Heart left ventricle (tissue), 16 donors: Measurements from ENCODE around the gene NCOA1. TPM values are rescaled to one million over a fixed set of nuclear protein-coding genes. Genes with fewer than 3 reads are reported as not detected.
A peak's percentile ranks its signal among the peaks of the same experiment; 100 is the strongest.
"Not testable (repeated sequence)": the region's sequence is repeated elsewhere in the genome, so short reads cannot be mapped to it uniquely, and the experiment has no call there.

Experiments
- ATAC-seq, 4 donors: fragments of 200-7000 bp; cut with Tn5 transposase; one replicate each; pipeline ENCODE4 v1.9.1; 2020 to 2022; ENCODE audit warnings: moderate library complexity in 4 of 4, mild to moderate bottlenecking in 3 of 4, moderate number of reproducible peaks in 1 of 4
- DNase-seq, 5 donors: peaks; one replicate each; pipeline ENCODE4 v3.0.0-alpha.2; 2020
- H3K27ac ChIP-seq, 12 donors: fragments of 200-600 bp; sonication (generic) in 4 of 12; one replicate each; pipeline versions ENCODE4 v1.5.0 to v1.8.0; 2016 to 2022; ENCODE audit warnings: mild to moderate bottlenecking in 2 of 12
- H3K27me3 ChIP-seq, 9 donors: fragments of 200-600 bp; sonication (generic) in 2 of 9; one replicate each; pipeline versions ENCODE4 v1.5.1 to v1.8.0; 2016 to 2022; ENCODE audit warnings: mild to moderate bottlenecking in 3 of 9
- H3K36me3 ChIP-seq, 9 donors: fragments of 200-600 bp; sonication (generic) in 2 of 9; one replicate each; pipeline versions ENCODE4 v1.5.0 to v1.8.0; 2018 to 2022; ENCODE audit warnings: mild to moderate bottlenecking in 2 of 9
- H3K4me1 ChIP-seq, 12 donors: fragments of 200-600 bp; sonication (generic) in 4 of 12; one replicate each; pipeline versions ENCODE4 v1.5.0 to v1.8.0; 2016 to 2022; ENCODE audit warnings: mild to moderate bottlenecking in 3 of 12
- H3K4me3 ChIP-seq, 12 donors: fragments of 200-600 bp; sonication (generic) in 4 of 12; one replicate each; pipeline versions ENCODE4 v1.5.0 to v1.8.0; 2017 to 2022; ENCODE audit warnings: mild to moderate bottlenecking in 9 of 12, moderate library complexity in 4 of 12
- H3K9me3 ChIP-seq, 12 donors: fragments of 200-600 bp; sonication (generic) in 4 of 12; one replicate each; pipeline versions ENCODE4 v1.5.0 to v1.8.0; 2016 to 2022; ENCODE audit warnings: mild to moderate bottlenecking in 1 of 12
- CTCF ChIP-seq, 12 donors: fragments of 200-600 bp; sonication (generic) in 4 of 12; IDR thresholded peaks; one replicate each; pipeline versions ENCODE4 v1.5.0 to v1.8.0; 2018 to 2022; ENCODE audit warnings: antibody characterized with exemption in 12 of 12, mild to moderate bottlenecking in 5 of 12
- POLR2A ChIP-seq, 2 donors: fragments of 450-650 bp; IDR thresholded peaks; one replicate each; pipeline ENCODE4 v1.6.1; 2017; ENCODE audit warnings: antibody characterized with exemption in 2 of 2, mild to moderate bottlenecking in 2 of 2, moderate library complexity in 2 of 2
- WGBS, 4 donors: extraction: QIAGEN DNeasy Blood & Tissue Kit in 2 of 4; methylation state at CpG; one replicate each; pipeline versions ENCODE4 v1.1.5 to v1.1.7; 2013 to 2018; 5-methylcytosine and 5-hydroxymethylcytosine counted together
- intact Hi-C, 10 donors: fragments of 100-400 bp; cut with DNase I; formaldehyde crosslinking; loops; one replicate each; pipeline versions ENCODE4 v1.11.1 to v1.14.2; 2022
- polyA plus RNA-seq, 2 donors: library from polyadenylated mRNA; stranded (reverse); fragments of 200-250 nt; gene quantifications; one replicate each; pipeline ENCODE4 v1.2.3, GENCODE V29; 2013
- total RNA-seq, 9 donors: library from RNA; depleted of rRNA in 2 of 9; stranded (reverse); fragments of >200 nt in 2 of 9; fragmentation: NEBNext Ultra II Directional in 3 of 9; extraction: Animal tissue kit (Norgen Biotek cat#: 25700) in 3 of 9; gene quantifications; one replicate each; pipeline versions ENCODE4 v1.1.0 to v1.2.4, GENCODE V29; 2016 to 2023
- donor health status: ischemic (EF 13 %, LVEDD 7.1; RV severe dilation, severe dysfunction).
- donor health status: healthy with polysubstance abuse.
- donor health status: DM: no; HTN: yes; CAD: no.
- donor health status: DM: no; HTN: no; CAD: no.
- donor health status: ischemic (EF 25% LVEDD 6.9; RV normal size, moderate dysfunction).
- donor health status: ischemic (EF 25% LVEDD 5.7; RV mildly dilated, moderate dysfunction).
- donor health status: healthy.
- donor health status: DM: yes; HTN: yes; CAD: no.
- donor health status: ischemic (EF 35%, LVEDD 5.7; RV mildly dilated, moderate dysfunction).
- donor health status: nonischemic (EF 11% LVEDD 7.7; RV severe dilation, severe dysfunction).
- donor health status: DM: yes; HTN: yes; CAD: no.
- donor health status: PGD.
- donor health status: ischemic (EF 29% LVEDD 5.4; RV normal size, mild dysfunction).
- donor health status: nonischemic (EF 23%, LVEDD 6.1; RV moderate dilation, normal function).

The NCOA1 gene
- total and polyA plus RNA-seq, 11 donors: 8.5 to 42.3 (median 32.4) TPM

- Histone ChIP-seq H3K4me3 (peak overlapping the region; percentile 30 to 97 (median 74)), H3K9me3 (no peaks in the 10 kb centered on the region), H3K27ac (peak overlapping the region in 5 of 12 donors; percentile 90 to 100 (median 97)), H3K4me1 (peaks cover 0 to 25% (median 5%) of the 10 kb centered on the region in 12 donors), H3K27me3 (no peaks in the 10 kb centered on the region), H3K36me3 (peaks cover 0 to 14% (median 5%) of the 10 kb centered on the region in 9 donors)
- 3 to 6% (median 6%) methylated on average over 10 to 14 of the region's 14 CpGs for WGBS, 4 donors
- ATAC-seq (no peak), DNase-seq (no peak)
- no peak for TF ChIP-seq CTCF (IDR thresholded peaks at IDR 0.05)
- TF ChIP-seq POLR2A (IDR thresholded peaks at IDR 0.05): no peak
- intact Hi-C loops: loop anchor here in 2 of 10 donors (2.0 to 5.0 kb wide), 4 partner anchors 33 to 303 kb away; partner anchors contain the start of genes NCOA1 (in 2 of the 2) and DNAJC27 (in 1 of the 2)
Observed at GRCh38 chr2:24793761-24794435, 302.8 kb downstream of the NCOA1 start.

GRCh38 chr2:24797644-24798043 is 306.6 kb downstream of the NCOA1 start:
- no peak overlapping the region for H3K4me3 ChIP-seq
- H3K27ac ChIP-seq: no peak overlapping the region
- intact Hi-C loops: no loop called here
- H3K9me3 ChIP-seq: peaks cover 0 to 6% (median 0%) of the 10 kb centered on the region in 12 donors
- TF ChIP-seq POLR2A (IDR thresholded peaks at IDR 0.05): no peak
- TF ChIP-seq CTCF (IDR thresholded peaks at IDR 0.05): no peak
- ATAC-seq: no peak
- H3K4me1 ChIP-seq: peaks cover 0 to 17% (median 2%) of the 10 kb centered on the region in 12 donors
- no peaks in the 10 kb centered on the region for H3K27me3 ChIP-seq
- H3K36me3 ChIP-seq: peaks cover 0 to 6% (median 0%) of the 10 kb centered on the region in 9 donors
- DNase-seq: no peak
- 96 to 98% (median 97%) methylated on average over 2 of the region's 2 CpGs for WGBS, 4 donors

DNA sequence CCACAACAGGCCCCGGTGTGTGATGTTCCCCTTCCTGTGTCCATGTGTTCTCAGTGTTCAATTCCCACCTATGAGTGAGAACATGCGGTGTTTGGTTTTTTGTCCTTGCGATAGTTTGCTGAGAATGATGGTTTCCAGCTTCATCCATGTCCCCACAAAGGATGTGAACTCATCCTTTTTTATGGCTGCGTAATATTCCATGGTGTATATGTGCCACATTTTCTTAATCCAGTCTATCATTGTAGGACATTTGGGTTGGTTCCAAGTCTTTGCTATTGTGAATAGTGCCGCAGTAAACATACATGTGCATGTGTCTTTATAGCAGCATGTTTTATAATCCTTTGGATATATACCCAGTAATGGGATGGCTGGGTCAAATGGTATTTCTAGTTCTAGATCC is 309.4 kb downstream of the NCOA1 start:
- H3K27ac ChIP-seq, H3K27me3 ChIP-seq, H3K9me3 ChIP-seq, H3K4me1 ChIP-seq, H3K36me3 ChIP-seq, H3K4me3 ChIP-seq, ATAC-seq, DNase-seq, intact Hi-C loops: not testable (repeated sequence)
- WGBS, 4 donors: 95 to 99% (median 97%) methylated on average over 4 to 5 of the region's 5 CpGs

GRCh38 chr2:24805811-24806660 is 315.0 kb downstream of the NCOA1 start:
- DNase-seq, H3K27me3 ChIP-seq, intact Hi-C loops, ATAC-seq, H3K4me1 ChIP-seq, H3K4me3 ChIP-seq, H3K36me3 ChIP-seq, H3K27ac ChIP-seq: not testable (repeated sequence)
- H3K9me3 ChIP-seq: peaks cover 0 to 21% (median 0%) of the 10 kb centered on the region in 12 donors
- 94 to 97% (median 96%) methylated on average over 22 to 25 of the region's 25 CpGs for whole genome bisulfite sequencing, 4 donors

GRCh38 chr2:24806661-24807036 is 315.6 kb downstream of the NCOA1 start:
- intact Hi-C loops: no loop called here
- no peak for DNase-seq
- H3K4me3 ChIP-seq: no peak overlapping the region
- H3K27me3 ChIP-seq: no peaks in the 10 kb centered on the region
- ATAC-seq: no peak
- no peak overlapping the region for H3K27ac ChIP-seq
- no peaks in the 10 kb centered on the region for H3K36me3 ChIP-seq
- TF ChIP-seq POLR2A (IDR thresholded peaks at IDR 0.05): no peak
- no peak for TF ChIP-seq CTCF (IDR thresholded peaks at IDR 0.05)
- H3K9me3 ChIP-seq: peaks cover 0 to 17% (median 0%) of the 10 kb centered on the region in 12 donors
- H3K4me1 ChIP-seq: no peaks in the 10 kb centered on the region
